HFF-Myc (cell line): Measurements from ENCODE around the gene NELL2.

Experiments used
- DNase-seq: peaks from one replicate; pipeline ENCODE4 v3.0.0-alpha.2; 2011; ENCODE audit warnings: low read depth; ENCODE audit errors: extremely low read depth
- H3K4me3 ChIP-seq: replicated peaks from 2 replicates; pipeline ENCODE4 v1.5.1; 2011; ENCODE audit warnings: low read depth, mild to moderate bottlenecking, control low read depth, low read length
- CTCF ChIP-seq: IDR thresholded peaks from 2 replicates; pipeline ENCODE4 v1.5.1; 2012; ENCODE audit warnings: mild to moderate bottlenecking, low read depth, low read length, control low read depth; ENCODE audit errors: missing control alignments

NELL2 gene

GRCh38 chr12:44655846-44656245 lies 220.3 kb downstream of the NELL2 start:
- no peak for TF ChIP-seq CTCF
- no peak overlapping the region for H3K4me3 ChIP-seq
- no peak for DNase-seq

- no peak overlapping the region for H3K4me3 ChIP-seq
- no peak for TF ChIP-seq CTCF
- no peak for DNase-seq
These were observed 221.2 kb downstream of the NELL2 start for GRCh38 chr12:44654646-44655639.

GRCh38 chr12:44653861-44654527 lies 222.1 kb downstream of the NELL2 start:
- TF ChIP-seq CTCF, result no peak
- no peak overlapping the region for H3K4me3 ChIP-seq
- no peak for DNase-seq

- no peak overlapping the region for H3K4me3 ChIP-seq
- no peak for DNase-seq
- TF ChIP-seq CTCF, result no peak
These were observed 226.4 kb downstream of the NELL2 start for GRCh38 chr12:44649693-44650092.

- no peak overlapping the region for H3K4me3 ChIP-seq
- DNase-seq, result no peak
- TF ChIP-seq CTCF, result no peak
These were observed 228.0 kb downstream of the NELL2 start for GRCh38 chr12:44647917-44648690.

GRCh38 chr12:44640427-44641190 lies 235.5 kb downstream of the NELL2 start:
- no peak for TF ChIP-seq CTCF
- H3K4me3 ChIP-seq, result no peak overlapping the region
- no peak for DNase-seq
